ENCODE data around the gene P2RX5.

- TF ChIP-seq CTCF (IDR thresholded peaks at IDR 0.05) (no peak), POLR2AphosphoS5 (IDR thresholded peaks at IDR 0.05) (no peak)
Measured at GRCh38 chr17:3655766-3656165, 40.2 kb downstream of the P2RX5 start.

All from upper lobe of left lung (tissue), 4 donors.